Measurements from ENCODE around the gene TUBB4A. TPM values are rescaled to one million over a fixed set of nuclear protein-coding genes. Genes with fewer than 3 reads are reported as not detected.

The TUBB4A gene
- total RNA-seq, 2 donors from 2014 or later = not detected

DNA sequence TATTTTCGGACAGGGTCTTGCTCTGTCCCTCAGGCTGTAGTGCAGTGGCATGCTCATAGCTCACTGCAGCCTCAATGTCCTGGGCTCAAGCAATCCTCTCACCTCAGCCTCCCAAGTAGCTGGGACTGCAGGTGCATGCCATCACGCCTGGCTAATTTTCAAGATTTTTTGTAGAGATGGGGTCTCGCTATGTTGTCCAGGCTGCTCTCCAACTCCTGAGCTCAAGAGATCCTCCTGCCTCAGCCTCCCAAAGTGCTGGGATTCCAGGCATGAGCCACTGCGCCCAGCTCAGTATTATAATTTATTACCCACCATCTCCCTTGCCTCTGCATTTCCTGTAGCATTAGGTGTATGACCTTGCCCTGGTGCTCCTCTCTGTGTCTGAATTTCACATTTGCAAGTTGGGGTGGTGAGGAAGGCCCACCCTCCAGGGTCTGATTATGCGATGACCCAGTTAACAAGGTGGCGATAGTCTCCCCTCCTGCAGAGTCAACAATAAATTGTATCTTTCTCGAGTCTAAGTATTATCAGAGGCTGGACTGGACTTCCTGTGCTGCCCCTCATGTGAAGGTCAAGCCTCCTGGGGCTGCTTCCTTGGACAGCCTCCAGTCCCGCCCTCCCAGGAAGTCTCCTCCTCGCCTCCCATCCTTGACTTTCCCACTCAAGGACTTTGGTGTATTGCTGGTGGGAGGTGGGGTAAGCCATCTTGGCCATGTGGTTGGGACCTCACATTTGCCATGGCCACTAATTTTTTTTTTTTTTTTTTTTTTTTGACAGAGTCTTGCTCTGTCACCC lies 1.5 kb upstream of the TUBB4A start:
- H3K27me3 ChIP-seq (replicated peaks; ENCODE audit: insufficient read depth) = no peaks in the 10 kb centered on the region
- H3K4me3 ChIP-seq = no peak overlapping the region
- ATAC-seq (ENCODE audit: insufficient number of reproducible peaks, low FRiP score, low read depth) = no peak

DNA sequence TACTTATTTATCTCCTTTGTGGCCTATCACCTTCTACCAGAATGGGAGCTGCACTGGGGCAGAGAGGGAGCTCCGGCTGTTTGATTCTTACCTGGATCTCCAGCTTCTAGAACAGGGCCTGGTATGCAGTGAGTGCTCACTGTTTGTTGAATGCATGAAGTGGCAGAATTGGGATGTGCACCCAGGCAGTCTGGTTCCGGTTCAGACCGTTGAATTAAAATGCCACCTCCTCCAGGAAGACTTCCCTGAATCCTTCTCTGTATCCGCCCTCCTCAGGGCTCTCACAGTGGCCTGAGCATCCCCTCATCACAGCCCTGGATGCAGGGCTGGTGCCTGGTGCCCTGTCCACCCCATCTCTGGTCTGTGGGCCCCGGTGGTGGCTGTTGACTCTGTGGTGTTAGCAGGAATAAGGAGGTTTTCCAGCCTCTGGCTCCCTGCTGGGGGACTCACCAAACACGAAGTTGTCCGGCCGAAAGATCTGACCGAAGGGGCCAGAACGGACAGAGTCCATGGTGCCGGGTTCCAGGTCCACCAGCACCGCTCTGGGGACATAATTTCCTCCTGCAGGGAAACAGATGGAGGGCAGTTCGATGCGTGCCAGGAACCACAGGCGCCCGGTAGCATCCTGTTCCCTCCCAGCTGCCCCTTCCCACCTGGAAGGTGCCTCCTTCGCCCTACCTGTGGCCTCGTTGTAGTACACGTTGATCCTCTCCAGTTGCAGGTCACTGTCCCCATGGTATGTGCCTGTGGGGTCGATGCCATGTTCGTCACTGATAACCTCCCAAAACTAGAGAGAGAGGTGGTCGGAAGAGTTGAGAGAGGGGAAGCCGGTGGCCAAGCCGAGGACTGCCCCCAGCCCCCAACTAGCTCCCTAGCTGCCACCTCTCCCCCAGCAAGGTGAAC lies 1.0 kb downstream of the TUBB4A start:
- DNase-seq (ENCODE audit: low spot score) (no peak), ATAC-seq (ENCODE audit: insufficient number of reproducible peaks, low FRiP score, low read depth) (no peak)
- H3K9me3 ChIP-seq = no peaks in the 10 kb centered on the region
- H3K27ac ChIP-seq = no peak overlapping the region
- no peaks in the 10 kb centered on the region for H3K27me3 ChIP-seq (replicated peaks; ENCODE audit: insufficient read depth)
- no peaks in the 10 kb centered on the region for H3K36me3 ChIP-seq
- TF ChIP-seq, protein P1, sequence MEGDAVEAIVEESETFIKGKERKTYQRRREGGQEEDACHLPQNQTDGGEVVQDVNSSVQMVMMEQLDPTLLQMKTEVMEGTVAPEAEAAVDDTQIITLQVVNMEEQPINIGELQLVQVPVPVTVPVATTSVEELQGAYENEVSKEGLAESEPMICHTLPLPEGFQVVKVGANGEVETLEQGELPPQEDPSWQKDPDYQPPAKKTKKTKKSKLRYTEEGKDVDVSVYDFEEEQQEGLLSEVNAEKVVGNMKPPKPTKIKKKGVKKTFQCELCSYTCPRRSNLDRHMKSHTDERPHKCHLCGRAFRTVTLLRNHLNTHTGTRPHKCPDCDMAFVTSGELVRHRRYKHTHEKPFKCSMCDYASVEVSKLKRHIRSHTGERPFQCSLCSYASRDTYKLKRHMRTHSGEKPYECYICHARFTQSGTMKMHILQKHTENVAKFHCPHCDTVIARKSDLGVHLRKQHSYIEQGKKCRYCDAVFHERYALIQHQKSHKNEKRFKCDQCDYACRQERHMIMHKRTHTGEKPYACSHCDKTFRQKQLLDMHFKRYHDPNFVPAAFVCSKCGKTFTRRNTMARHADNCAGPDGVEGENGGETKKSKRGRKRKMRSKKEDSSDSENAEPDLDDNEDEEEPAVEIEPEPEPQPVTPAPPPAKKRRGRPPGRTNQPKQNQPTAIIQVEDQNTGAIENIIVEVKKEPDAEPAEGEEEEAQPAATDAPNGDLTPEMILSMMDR (IDR thresholded peaks at IDR 0.05) = no peak
- peaks cover 0 to 7% of the 10 kb centered on the region in 2 donors for H3K4me1 ChIP-seq (ENCODE audit: control insufficient read depth in 1 of 2, low read depth in 2 of 2)
- H3K4me3 ChIP-seq = no peak overlapping the region

More for the DNA sequence above, 1.5 kb upstream of the TUBB4A start:
- no peaks in the 10 kb centered on the region for H3K9me3 ChIP-seq
- TF ChIP-seq, protein P1 (IDR thresholded peaks at IDR 0.05) = no peak
- peaks cover 0 to 7% of the 10 kb centered on the region in 2 donors for H3K4me1 ChIP-seq (ENCODE audit: control insufficient read depth in 1 of 2, low read depth in 2 of 2)
- H3K27ac ChIP-seq = no peak overlapping the region
- no peaks in the 10 kb centered on the region for H3K36me3 ChIP-seq
- DNase-seq (ENCODE audit: low spot score) = no peak

DNA sequence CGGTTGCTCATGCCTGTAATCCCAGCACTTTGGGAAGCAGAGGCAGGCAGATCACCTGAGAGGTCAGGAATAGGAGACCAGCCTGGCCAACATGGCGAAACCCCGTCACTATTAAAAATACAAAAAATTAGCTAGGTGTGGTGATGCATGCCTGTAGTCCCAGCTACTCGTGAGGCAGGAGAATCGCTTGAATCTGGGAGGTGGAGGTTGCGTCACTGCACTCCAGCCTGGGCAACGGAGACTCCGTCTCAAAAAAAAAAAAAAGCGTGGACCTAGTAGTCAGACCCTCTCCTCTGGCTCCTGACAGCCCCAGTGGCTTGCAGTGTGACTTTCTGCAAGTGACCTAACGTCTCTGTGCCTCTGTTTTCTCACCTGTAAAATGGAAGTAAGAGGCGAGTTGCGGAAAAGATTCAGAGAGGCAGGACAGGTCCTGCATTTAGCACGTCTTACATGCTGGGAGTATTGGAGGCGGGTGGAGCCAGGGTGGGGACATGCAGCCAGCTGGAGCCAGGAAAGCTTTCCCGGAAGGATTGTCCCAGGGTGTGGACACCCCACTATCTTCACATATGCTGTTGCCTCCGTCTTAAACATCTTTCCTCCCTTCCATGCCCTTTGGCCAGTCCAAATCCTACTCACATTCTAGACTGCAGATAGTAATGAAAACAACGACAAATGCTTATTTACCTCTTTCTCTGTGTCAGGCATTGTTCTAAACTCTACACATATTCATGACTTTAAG lies 2.9 kb downstream of the TUBB4A start:
- H3K9me3 ChIP-seq = no peaks in the 10 kb centered on the region
- no peak overlapping the region for H3K4me3 ChIP-seq
- H3K36me3 ChIP-seq = no peaks in the 10 kb centered on the region
- ATAC-seq (ENCODE audit: insufficient number of reproducible peaks, low FRiP score, low read depth) (no peak), DNase-seq (ENCODE audit: low spot score) (no peak)
- H3K27me3 ChIP-seq (replicated peaks; ENCODE audit: insufficient read depth) = no peaks in the 10 kb centered on the region
- TF ChIP-seq, protein P1 (IDR thresholded peaks at IDR 0.05) = no peak
- peaks cover 0 to 7% of the 10 kb centered on the region in 2 donors for H3K4me1 ChIP-seq (ENCODE audit: control insufficient read depth in 1 of 2, low read depth in 2 of 2)
- no peak overlapping the region for H3K27ac ChIP-seq

DNA sequence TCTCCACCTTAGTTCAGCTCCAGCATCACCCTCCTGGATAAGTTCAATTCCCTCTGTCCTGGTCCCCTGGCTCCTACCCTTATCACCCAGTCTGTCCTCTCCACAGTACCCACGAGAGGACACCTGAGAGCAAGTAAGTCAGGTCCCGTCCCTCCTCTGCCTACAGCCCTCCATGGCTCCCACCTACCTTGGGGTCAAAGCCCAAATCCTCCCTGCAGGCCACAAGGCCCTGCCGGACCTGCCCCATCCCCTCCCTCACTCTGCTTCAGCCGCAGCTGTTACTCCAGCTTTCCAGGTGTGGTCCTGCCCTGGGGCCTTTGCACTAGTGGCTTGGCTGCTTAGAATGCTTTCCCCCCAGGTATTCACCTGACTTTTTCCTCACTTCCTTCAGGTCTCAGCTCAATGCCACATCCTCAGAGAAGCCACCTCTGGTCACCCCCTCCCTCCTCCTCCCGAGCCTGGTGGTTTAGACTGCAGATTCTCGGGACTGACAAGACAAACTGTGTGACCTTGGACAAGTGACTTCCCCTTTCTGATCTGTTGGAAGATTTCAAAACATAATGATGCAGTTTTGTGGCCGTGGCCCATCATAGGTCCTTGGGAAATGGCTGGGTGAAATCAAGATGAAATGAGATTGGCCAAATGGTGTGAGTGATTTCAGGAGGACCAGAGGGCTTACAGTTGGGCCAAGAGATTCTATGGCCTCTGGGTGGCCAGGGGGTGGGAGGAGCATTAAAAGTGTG lies 3.6 kb downstream of the TUBB4A start:
- no peak overlapping the region for H3K27ac ChIP-seq
- ATAC-seq (ENCODE audit: insufficient number of reproducible peaks, low FRiP score, low read depth) (no peak), DNase-seq (ENCODE audit: low spot score) (no peak)
- no peak overlapping the region for H3K4me3 ChIP-seq
- H3K36me3 ChIP-seq = no peaks in the 10 kb centered on the region
- H3K4me1 ChIP-seq (ENCODE audit: control insufficient read depth in 1 of 2, low read depth in 2 of 2) = peaks cover 0 to 7% of the 10 kb centered on the region in 2 donors
- TF ChIP-seq, protein P1 (IDR thresholded peaks at IDR 0.05) = no peak
- no peaks in the 10 kb centered on the region for H3K27me3 ChIP-seq (replicated peaks; ENCODE audit: insufficient read depth)
- H3K9me3 ChIP-seq = no peaks in the 10 kb centered on the region
